HAP-1 (cell line): ENCODE data around the gene PIEZO1.

Source experiments
- DNase-seq, 2 experiments: peaks; one replicate each; pipeline ENCODE4 v3.0.0-alpha.2; 2016 to 2020; ENCODE audit warnings: low spot score in 2 of 2
- H3K27me3 ChIP-seq: fragments of 250-450 bp; sonication (Bioruptor Pico); 2 replicates; pipeline ENCODE4 v1.5.1; 2020; ENCODE audit warnings: low read depth, mild to moderate bottlenecking, moderate library complexity
- H3K36me3 ChIP-seq: fragments of 250-450 bp; sonication (Bioruptor Pico); replicated peaks from 2 replicates; pipeline ENCODE4 v1.5.1; 2020; ENCODE audit warnings: mild to moderate bottlenecking
- H3K4me1 ChIP-seq: fragments of 250-450 bp; sonication (Bioruptor Pico); 2 replicates; pipeline ENCODE4 v1.5.1; 2020; ENCODE audit warnings: mild to moderate bottlenecking
- H3K4me3 ChIP-seq: fragments of 250-450 bp; sonication (Bioruptor Pico); 2 replicates; pipeline ENCODE4 v1.5.1; 2020; ENCODE audit warnings: mild to moderate bottlenecking, moderate library complexity
- H3K9me3 ChIP-seq: fragments of 250-450 bp; sonication (Bioruptor Pico); 2 replicates; pipeline ENCODE4 v1.5.1; 2020; ENCODE audit warnings: mild to moderate bottlenecking, moderate library complexity
- in situ Hi-C: fragments of 300-500 bp; cut with MboI; formaldehyde crosslinking; loops from 3 replicates; pipeline ENCODE4 v1.14.3; 2020; ENCODE audit warnings: low sequenced_read_pairs, inconsistent platforms, mixed read lengths

PIEZO1 gene

GRCh38 chr16:88768071-88768783, 16.8 kb downstream of the PIEZO1 start:
- DNase-seq, result no peak
- Histone ChIP-seq H3K36me3 (peaks cover 9% of the 10 kb centered on the region), H3K4me1 (peaks cover 21% of the 10 kb centered on the region), H3K9me3 (no peaks in the 10 kb centered on the region), H3K4me3 (no peak overlapping the region), H3K27me3 (no peaks in the 10 kb centered on the region)
- in situ Hi-C loops, result no loop called here

DNA sequence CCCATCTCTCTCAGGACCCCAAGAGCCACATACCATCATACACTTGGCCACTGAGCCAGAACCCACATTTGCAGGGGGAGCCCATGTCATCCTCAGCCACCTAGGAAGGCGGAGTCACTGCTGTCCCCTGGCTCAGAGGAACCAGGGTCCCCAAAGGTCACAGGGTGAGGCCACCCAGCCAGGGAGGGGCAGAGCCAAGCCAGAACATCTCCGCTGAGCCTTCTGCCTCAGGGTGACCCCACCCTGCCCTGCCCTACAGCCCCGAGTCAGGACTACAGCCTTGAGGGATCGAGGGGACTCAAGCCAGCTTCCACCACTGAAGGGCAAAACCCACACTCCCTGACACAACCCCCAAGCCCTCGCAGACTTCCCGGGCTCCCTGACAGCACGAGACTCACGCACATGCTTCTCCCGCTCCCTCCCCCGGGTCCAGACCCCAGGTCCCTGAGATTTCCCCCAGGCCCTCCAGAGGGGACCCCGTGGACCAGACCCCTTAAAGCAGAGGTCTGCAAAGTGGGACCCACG, 17.4 kb downstream of the PIEZO1 start:
- Histone ChIP-seq H3K4me1 (peaks cover 21% of the 10 kb centered on the region), H3K9me3 (no peaks in the 10 kb centered on the region), H3K4me3 (no peak overlapping the region), H3K27me3 (no peaks in the 10 kb centered on the region), H3K36me3 (peaks cover 9% of the 10 kb centered on the region)
- no peak for DNase-seq
- in situ Hi-C loops, result no loop called here

GRCh38 chr16:88766975-88767374, 18.0 kb downstream of the PIEZO1 start:
- Histone ChIP-seq H3K4me1 (peaks cover 21% of the 10 kb centered on the region), H3K4me3 (no peak overlapping the region), H3K9me3 (no peaks in the 10 kb centered on the region), H3K27me3 (no peaks in the 10 kb centered on the region), H3K36me3 (peaks cover 9% of the 10 kb centered on the region)
- DNase-seq, result no peak
- in situ Hi-C loops, result no loop called here

DNA sequence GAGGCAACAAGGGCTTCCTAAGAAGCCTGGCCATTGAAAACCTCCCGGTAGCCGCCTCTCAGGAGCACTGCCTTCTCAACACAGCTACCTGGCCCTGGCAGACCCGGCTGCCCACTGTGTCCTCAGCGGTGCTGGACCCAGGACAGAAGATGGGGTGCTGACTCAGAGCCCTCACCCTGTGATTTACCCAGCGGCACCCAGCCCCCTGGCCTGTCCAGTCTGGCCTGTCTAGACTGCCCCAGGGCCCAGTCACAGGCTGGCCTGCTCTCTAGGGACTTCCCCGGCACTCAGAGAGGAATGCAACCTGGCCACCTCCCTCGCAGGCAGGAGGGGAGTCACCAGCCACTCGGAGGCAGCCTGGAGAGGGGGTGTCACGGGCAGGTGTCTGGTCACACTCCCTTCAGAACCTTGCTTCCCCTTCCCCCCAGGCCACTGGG, 20.1 kb downstream of the PIEZO1 start:
- Histone ChIP-seq H3K27me3 (no peaks in the 10 kb centered on the region), H3K4me1 (peaks cover 5% of the 10 kb centered on the region), H3K4me3 (no peak overlapping the region), H3K36me3 (peaks cover 9% of the 10 kb centered on the region), H3K9me3 (no peaks in the 10 kb centered on the region)
- no peak for DNase-seq
- in situ Hi-C loops, result no loop called here

- H3K27me3 ChIP-seq, result no peaks in the 10 kb centered on the region
- peaks cover 9% of the 10 kb centered on the region for H3K36me3 ChIP-seq
- peaks cover 2% of the 10 kb centered on the region; the same call in 1 of the 2 replicates for H3K4me1 ChIP-seq
- DNase-seq, result no peak
- no peak overlapping the region for H3K4me3 ChIP-seq
- H3K9me3 ChIP-seq, result no peaks in the 10 kb centered on the region
- in situ Hi-C loops, result no loop called here
Measured at GRCh38 chr16:88764080-88764479, 20.9 kb downstream of the PIEZO1 start.

DNA sequence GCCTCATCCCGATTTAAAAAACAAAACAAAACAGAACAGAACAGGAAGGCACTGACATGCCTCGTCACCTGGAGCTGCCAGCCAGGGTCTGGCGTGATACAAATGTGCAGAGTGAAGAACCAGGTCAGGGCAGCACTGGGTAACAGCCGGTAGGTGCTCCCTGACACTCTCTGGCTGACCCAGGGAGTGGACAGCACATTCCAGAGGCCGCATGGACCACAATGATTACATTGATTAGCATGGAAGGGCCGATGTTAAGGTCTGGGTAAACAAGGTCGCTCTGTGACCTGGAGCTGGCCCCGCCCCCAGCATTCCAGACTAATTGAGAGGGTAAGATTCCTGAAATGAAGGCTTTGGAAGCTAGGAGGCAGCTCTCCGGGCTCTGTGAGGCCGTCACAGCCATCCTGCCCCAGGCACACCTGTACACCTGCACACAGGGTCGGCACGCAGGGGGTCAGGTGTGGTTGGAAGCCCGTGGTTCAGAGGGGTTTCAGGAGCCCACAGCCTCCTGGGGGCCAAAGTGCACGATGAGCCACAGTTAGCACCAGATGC, 21.4 kb downstream of the PIEZO1 start:
- Histone ChIP-seq H3K27me3 (no peaks in the 10 kb centered on the region), H3K36me3 (peaks cover 9% of the 10 kb centered on the region; the same call in 1 of the 2 replicates), H3K4me1 (peaks cover 2% of the 10 kb centered on the region; the same call in 1 of the 2 replicates), H3K4me3 (no peak overlapping the region), H3K9me3 (no peaks in the 10 kb centered on the region)
- peak in 1 of 2 experiments; percentile 54 for DNase-seq
- in situ Hi-C loops, result no loop called here

DNA sequence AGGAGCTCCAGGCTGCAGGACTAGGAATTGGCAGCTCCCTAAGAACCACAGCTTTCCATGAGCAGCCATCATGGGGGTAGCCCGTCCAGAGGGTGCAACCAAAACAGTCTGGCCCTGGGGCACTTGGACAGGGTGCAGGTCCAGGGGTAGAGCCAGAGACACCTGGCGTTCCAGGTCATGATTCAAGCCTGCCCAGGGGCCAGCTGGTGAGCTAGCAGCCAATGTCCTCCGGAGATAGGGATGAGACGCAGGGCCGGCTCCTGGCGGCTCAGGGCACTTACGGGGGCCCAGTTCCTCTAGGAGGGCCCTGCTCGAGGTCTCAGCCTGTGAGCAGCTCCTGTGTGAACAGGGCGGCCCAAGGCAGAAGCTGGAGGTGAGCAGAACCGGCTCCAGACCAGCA, 22.1 kb downstream of the PIEZO1 start:
- in situ Hi-C loops, result no loop called here
- Histone ChIP-seq H3K4me3 (no peak overlapping the region), H3K36me3 (peaks cover 9% of the 10 kb centered on the region; the same call in 1 of the 2 replicates), H3K4me1 (peaks cover 2% of the 10 kb centered on the region; the same call in 1 of the 2 replicates), H3K27me3 (no peaks in the 10 kb centered on the region), H3K9me3 (no peaks in the 10 kb centered on the region)
- DNase-seq, result no peak

DNA sequence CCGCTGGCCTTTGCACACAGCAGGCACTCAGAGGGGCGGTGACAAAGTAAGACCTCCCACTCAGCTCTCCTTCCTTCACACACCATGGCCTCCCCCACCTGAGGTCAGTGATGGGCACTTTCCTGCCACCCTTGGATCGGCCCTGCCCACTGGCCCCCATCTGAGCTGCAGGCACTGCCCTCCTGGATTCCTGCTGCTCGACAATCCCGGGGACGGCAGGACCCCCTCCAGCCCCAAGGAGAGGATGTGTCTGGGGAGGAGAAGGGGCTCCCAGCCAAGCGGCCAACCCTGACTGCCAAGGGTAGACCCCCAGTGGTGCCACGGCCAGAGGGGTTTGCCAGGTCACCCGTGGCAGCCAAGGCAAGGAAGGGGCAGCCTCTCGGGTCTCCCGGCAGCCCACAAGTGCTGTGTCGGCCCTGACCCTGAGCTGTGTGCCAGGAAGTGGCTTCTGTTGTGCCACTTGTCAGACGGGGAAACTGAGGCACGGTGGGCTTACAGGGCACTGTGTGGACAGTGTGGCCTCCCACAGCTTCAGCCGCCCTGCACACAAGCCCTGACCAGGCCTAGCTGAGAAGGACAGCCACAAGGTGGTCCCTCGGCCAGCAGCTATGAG, 22.7 kb downstream of the PIEZO1 start:
- DNase-seq, result no peak
- peaks cover 9% of the 10 kb centered on the region; the same call in 1 of the 2 replicates for H3K36me3 ChIP-seq
- H3K4me3 ChIP-seq, result no peak overlapping the region
- no peaks in the 10 kb centered on the region for H3K27me3 ChIP-seq
- peaks cover 2% of the 10 kb centered on the region; the same call in 1 of the 2 replicates for H3K4me1 ChIP-seq
- no peaks in the 10 kb centered on the region for H3K9me3 ChIP-seq
- in situ Hi-C loops, result no loop called here

GRCh38 chr16:88761830-88762229, 23.2 kb downstream of the PIEZO1 start:
- Histone ChIP-seq H3K9me3 (no peaks in the 10 kb centered on the region), H3K4me1 (peaks cover 2% of the 10 kb centered on the region; the same call in 1 of the 2 replicates)
- in situ Hi-C loops, result no loop called here

GRCh38 chr16:88761143-88761534, 23.9 kb downstream of the PIEZO1 start:
- Histone ChIP-seq H3K4me1 (peaks cover 2% of the 10 kb centered on the region; the same call in 1 of the 2 replicates), H3K9me3 (no peaks in the 10 kb centered on the region)
- in situ Hi-C loops, result no loop called here

More at GRCh38 chr16:88761830-88762229, 23.2 kb downstream of the PIEZO1 start:
- DNase-seq, result no peak
- Histone ChIP-seq H3K4me3 (no peak overlapping the region), H3K27me3 (no peaks in the 10 kb centered on the region), H3K36me3 (peaks cover 9% of the 10 kb centered on the region; the same call in 1 of the 2 replicates)

GRCh38 chr16:88760424-88761142, 24.4 kb downstream of the PIEZO1 start:
- H3K4me1 ChIP-seq, result peaks cover 5% of the 10 kb centered on the region; the same call in 1 of the 2 replicates

More at GRCh38 chr16:88761143-88761534, 23.9 kb downstream of the PIEZO1 start:
- DNase-seq, result no peak
- Histone ChIP-seq H3K4me3 (no peak overlapping the region), H3K36me3 (peaks cover 9% of the 10 kb centered on the region; the same call in 1 of the 2 replicates), H3K27me3 (no peaks in the 10 kb centered on the region)

GRCh38 chr16:88759976-88760350, 25.1 kb downstream of the PIEZO1 start:
- Histone ChIP-seq H3K4me1 (peaks cover 11% of the 10 kb centered on the region; the same call in 1 of the 2 replicates), H3K36me3 (peaks cover 5% of the 10 kb centered on the region; the same call in 1 of the 2 replicates), H3K4me3 (no peak overlapping the region), H3K27me3 (no peaks in the 10 kb centered on the region), H3K9me3 (no peaks in the 10 kb centered on the region)
- in situ Hi-C loops, result no loop called here
- DNase-seq, result no peak

More at GRCh38 chr16:88760424-88761142, 24.4 kb downstream of the PIEZO1 start:
- no peaks in the 10 kb centered on the region for H3K27me3 ChIP-seq
- no peak overlapping the region for H3K4me3 ChIP-seq
- H3K9me3 ChIP-seq, result no peaks in the 10 kb centered on the region
- DNase-seq, result no peak
- in situ Hi-C loops, result no loop called here
- peaks cover 5% of the 10 kb centered on the region; the same call in 1 of the 2 replicates for H3K36me3 ChIP-seq
